Uterus (tissue), 4 donors: ENCODE measurements around the gene ANO6. TPM values are rescaled to one million over a fixed set of nuclear protein-coding genes. Genes with fewer than 3 reads are reported as not detected.
A peak's percentile ranks its signal among the peaks of the same experiment; 100 is the strongest.
"Not testable (repeated sequence)": the region's sequence is repeated elsewhere in the genome, so short reads cannot be mapped to it uniquely, and the experiment has no call there.

Experiments used
- DNase-seq, 2 donors: peaks; one replicate each; pipeline ENCODE4 v3.0.0-alpha.2; 2019 to 2020
- H3K27ac ChIP-seq, 2 donors: fragments of 200-600 bp; sonication (generic); 1 replicate in 1 of 2; 2 replicates in 1 of 2; pipeline ENCODE4 v1.5.1; 2016 to 2018
- H3K27me3 ChIP-seq, 2 donors: fragments of 200-600 bp; sonication (generic); one replicate each; pipeline ENCODE4 v1.5.1; 2018 to 2019; ENCODE audit warnings: control low read depth in 1 of 2
- H3K36me3 ChIP-seq, 2 donors: fragments of 200-600 bp; sonication (generic); one replicate each; pipeline ENCODE4 v1.5.1; 2019; ENCODE audit warnings: control low read depth in 1 of 2
- H3K4me1 ChIP-seq, 2 donors: fragments of 200-600 bp; sonication (generic); one replicate each; pipeline ENCODE4 v1.5.1; 2018 to 2019; ENCODE audit warnings: control low read depth in 1 of 2
- H3K4me3 ChIP-seq, 2 donors: fragments of 200-600 bp; sonication (generic); 1 replicate in 1 of 2; 2 replicates in 1 of 2; pipeline ENCODE4 v1.5.1; 2018 to 2019; ENCODE audit warnings: mild to moderate bottlenecking in 1 of 2
- H3K9me3 ChIP-seq, 2 donors: fragments of 200-600 bp; sonication (generic); one replicate each; pipeline ENCODE4 v1.5.1; 2019; ENCODE audit warnings: control low read depth in 1 of 2
- CTCF ChIP-seq, 4 experiments: fragments of 200-600 bp in 2 of 4; fragments of 450-650 bp in 2 of 4; sonication (generic) in 2 of 4; IDR thresholded peaks; one replicate each; pipeline ENCODE4 v1.5.1; 2016 to 2019; ENCODE audit warnings: antibody characterized with exemption in 4 of 4, mild to moderate bottlenecking in 2 of 4, moderate library complexity in 1 of 4
- POLR2A ChIP-seq, 2 donors: fragments of 450-650 bp; IDR thresholded peaks; one replicate each; pipeline ENCODE4 v1.6.1; 2016; ENCODE audit warnings: antibody characterized with exemption in 2 of 2, mild to moderate bottlenecking in 1 of 2, moderate library complexity in 1 of 2
- intact Hi-C: fragments of 100-400 bp; cut with DNase I; formaldehyde crosslinking; loops from one replicate; pipeline ENCODE4 v1.15.1; 2023; ENCODE audit warnings: low total_unique reads
- total RNA-seq, 4 donors: library from RNA; depleted of rRNA in 3 of 4; stranded (reverse); fragments of >200 nt in 3 of 4; gene quantifications; one replicate each; pipeline versions ENCODE4 v1.1.0 to v1.2.4, GENCODE V29; 2014 to 2023
- donor health status: DM: yes; HTN: yes; CAD: no.

Gene ANO6
- 100 to 1,000 TPM in 1 of 4 donors, 10 to 100 TPM in 3; 53.8 to 125 (median 75.9) TPM for total RNA-seq

- Histone ChIP-seq H3K4me3 (peak within 1 kb of the TSS; percentile 86 to 87), H3K27me3 (no peaks in the 10 kb centered on the region), H3K9me3 (no peaks in the 10 kb centered on the region), H3K4me1 (peaks cover 0 to 4% of the 10 kb centered on the region in 2 donors), H3K27ac (peak within 1 kb of the TSS; percentile 97), H3K36me3 (no peaks in the 10 kb centered on the region)
- TF ChIP-seq CTCF (IDR thresholded peaks at IDR 0.05) = peak in 3 of 4 experiments; percentile 15 to 45 (median 29)
- peak; percentile 51 to 86 for TF ChIP-seq POLR2A (IDR thresholded peaks at IDR 0.05)
- intact Hi-C loops = no loop called here
- peak; percentile 84 to 88 for DNase-seq
Observed at GRCh38 chr12:45215419-45216229, at the start of gene ANO6. Gene ANO6, plus strand, starts transcription at chr12:45216095. Its CDS starts 227 bp downstream, at chr12:45216322.

- no peak overlapping the region for H3K4me3 ChIP-seq
- H3K27ac ChIP-seq = no peak overlapping the region
- intact Hi-C loops = no loop called here
- H3K9me3 ChIP-seq = no peaks in the 10 kb centered on the region
- H3K4me1 ChIP-seq = no peaks in the 10 kb centered on the region
- no peaks in the 10 kb centered on the region for H3K27me3 ChIP-seq
- H3K36me3 ChIP-seq = no peaks in the 10 kb centered on the region
- DNase-seq = no peak
- TF ChIP-seq CTCF (IDR thresholded peaks at IDR 0.05) (no peak), POLR2A (IDR thresholded peaks at IDR 0.05) (no peak)
Observed at GRCh38 chr12:45168976-45169375, 46.9 kb upstream of the ANO6 start.

- Histone ChIP-seq H3K4me3 (no peak overlapping the region), H3K36me3 (no peaks in the 10 kb centered on the region), H3K9me3 (no peaks in the 10 kb centered on the region), H3K4me1 (no peaks in the 10 kb centered on the region), H3K27ac (no peak overlapping the region), H3K27me3 (no peaks in the 10 kb centered on the region)
- TF ChIP-seq CTCF (IDR thresholded peaks at IDR 0.05) = peak; percentile 54 to 68 (median 60)
- no peak for TF ChIP-seq POLR2A (IDR thresholded peaks at IDR 0.05)
- intact Hi-C loops = no loop called here
- DNase-seq = peak; percentile 53 to 71
Observed at GRCh38 chr12:45170456-45171042, 45.3 kb upstream of the ANO6 start.

GRCh38 chr12:45173293-45173692, 42.6 kb upstream of the ANO6 start:
- H3K36me3 ChIP-seq, intact Hi-C loops, DNase-seq, H3K9me3 ChIP-seq, H3K27me3 ChIP-seq, H3K4me3 ChIP-seq, H3K27ac ChIP-seq, H3K4me1 ChIP-seq: not testable (repeated sequence)

GRCh38 chr12:45174595-45174994, 41.3 kb upstream of the ANO6 start:
- TF ChIP-seq POLR2A (IDR thresholded peaks at IDR 0.05) (no peak), CTCF (IDR thresholded peaks at IDR 0.05) (no peak)
- H3K27me3 ChIP-seq = no peaks in the 10 kb centered on the region
- intact Hi-C loops = no loop called here

More at GRCh38 chr12:45174595-45174994, 41.3 kb upstream of the ANO6 start:
- no peak for DNase-seq
- Histone ChIP-seq H3K27ac (no peak overlapping the region), H3K4me3 (no peak overlapping the region), H3K9me3 (peaks cover 0 to 21% of the 10 kb centered on the region in 2 donors), H3K4me1 (no peaks in the 10 kb centered on the region), H3K36me3 (no peaks in the 10 kb centered on the region)
